CD4-positive, alpha-beta memory T cell (primary cell): ENCODE measurements around the gene CPLX1. TPM values are rescaled to one million over a fixed set of nuclear protein-coding genes. Genes with fewer than 3 reads are reported as not detected.
"Not testable (repeated sequence)": the region's sequence is repeated elsewhere in the genome, so short reads cannot be mapped to it uniquely, and the experiment has no call there.

Experiments
- CTCF ChIA-PET: fragments of 350-600 bp; sonication (Branson Sonifier 250); formaldehyde crosslinking; loops from one replicate; lab custom pipeline; 2021; ENCODE audit warnings: inconsistent platforms; ENCODE audit not compliant: partially characterized antibody; lab: Charles Lee
- POLR2A ChIA-PET: fragments of 350-600 bp; sonication (Branson Sonifier 250); formaldehyde crosslinking; loops from one replicate; lab custom pipeline; 2021; ENCODE audit not compliant: partially characterized antibody; lab: Charles Lee
- DNase-seq, 5 donors: peaks; one replicate each; pipeline versions ENCODE4 v3.0.0 to v3.0.0-alpha.2; 2020 to 2022; ENCODE audit warnings: mixed read lengths in 1 of 5
- H3K27ac ChIP-seq: one replicate; pipeline ENCODE4 v1.7.0; 2013; ENCODE audit warnings: low read depth, low read length
- H3K27me3 ChIP-seq: 2 replicates; pipeline ENCODE4 v1.7.0; 2013; ENCODE audit warnings: mild to moderate bottlenecking, low read length, moderate library complexity; ENCODE audit not compliant: insufficient read depth
- H3K36me3 ChIP-seq: 2 replicates; pipeline ENCODE4 v1.7.0; 2013; ENCODE audit warnings: mild to moderate bottlenecking, low read length, moderate library complexity; ENCODE audit not compliant: insufficient read depth
- H3K4me1 ChIP-seq: 2 replicates; pipeline ENCODE4 v1.7.0; 2013; ENCODE audit warnings: mild to moderate bottlenecking, low read length, moderate library complexity; ENCODE audit not compliant: insufficient read depth
- H3K4me3 ChIP-seq, 2 donors: one replicate each; pipeline ENCODE4 v1.7.0; 2013; ENCODE audit warnings: low read length in 2 of 2, mild to moderate bottlenecking in 1 of 2
- H3K9me3 ChIP-seq, 2 donors: one replicate each; pipeline ENCODE4 v1.7.0; 2013; ENCODE audit warnings: low read length in 2 of 2, control low read depth in 1 of 2; ENCODE audit not compliant: control insufficient read depth in 1 of 2
- H3K27ac Mint-ChIP-seq, 7 donors: one replicate each; pipeline ENCODE4 v1.8.0; 2020 to 2021; ENCODE audit warnings: mixed read lengths in 7 of 7, mild to moderate bottlenecking in 6 of 7, inconsistent platforms in 3 of 7, moderate library complexity in 3 of 7
- H3K27me3 Mint-ChIP-seq, 2 donors: one replicate each; pipeline ENCODE4 v1.8.0; 2020 to 2021; ENCODE audit warnings: mixed read lengths in 2 of 2
- H3K36me3 Mint-ChIP-seq, 2 donors: one replicate each; pipeline ENCODE4 v1.8.0; 2020 to 2021; ENCODE audit warnings: mixed read lengths in 2 of 2, inconsistent platforms in 1 of 2, mild to moderate bottlenecking in 1 of 2
- H3K4me1 Mint-ChIP-seq, 4 donors: one replicate each; pipeline ENCODE4 v1.8.0; 2020 to 2021; ENCODE audit warnings: mixed read lengths in 4 of 4, mild to moderate bottlenecking in 1 of 4
- H3K4me3 Mint-ChIP-seq, 8 donors: one replicate each; pipeline ENCODE4 v1.8.0; 2020 to 2021; ENCODE audit warnings: mixed read lengths in 8 of 8, mild to moderate bottlenecking in 7 of 8, moderate library complexity in 6 of 8, inconsistent platforms in 3 of 8
- H3K9me3 Mint-ChIP-seq, 8 donors: one replicate each; pipeline ENCODE4 v1.8.0; 2020 to 2021; ENCODE audit warnings: mixed read lengths in 8 of 8, mild to moderate bottlenecking in 5 of 8, inconsistent platforms in 3 of 8, moderate library complexity in 1 of 8
- intact Hi-C: fragments of 100-400 bp; cut with micrococcal nuclease; formaldehyde crosslinking; loops from one replicate; pipeline ENCODE4 v1.15.1; 2023
- polyA plus RNA-seq, 2 donors: library from polyadenylated mRNA; unstranded; fragments of 300-500 nt; fragmentation: Illumina TruSeq; gene quantifications; one replicate each; pipeline ENCODE4 v1.2.3, GENCODE V29; 2021
- total RNA-seq, 2 experiments: library from RNA; stranded (reverse); gene quantifications; one replicate each; pipeline ENCODE4 v1.2.3, GENCODE V29; 2021

Gene CPLX1
- total and polyA plus RNA-seq, 4 experiments from 2014 or later: 0.26 to 1.5 (median 0.64) TPM; not detected in 1

GRCh38 chr4:813900-814299 lies 12.0 kb downstream of the CPLX1 start:
- H3K27me3 Mint-ChIP-seq: peaks cover 32 to 38% of the 10 kb centered on the region in 2 donors

DNA sequence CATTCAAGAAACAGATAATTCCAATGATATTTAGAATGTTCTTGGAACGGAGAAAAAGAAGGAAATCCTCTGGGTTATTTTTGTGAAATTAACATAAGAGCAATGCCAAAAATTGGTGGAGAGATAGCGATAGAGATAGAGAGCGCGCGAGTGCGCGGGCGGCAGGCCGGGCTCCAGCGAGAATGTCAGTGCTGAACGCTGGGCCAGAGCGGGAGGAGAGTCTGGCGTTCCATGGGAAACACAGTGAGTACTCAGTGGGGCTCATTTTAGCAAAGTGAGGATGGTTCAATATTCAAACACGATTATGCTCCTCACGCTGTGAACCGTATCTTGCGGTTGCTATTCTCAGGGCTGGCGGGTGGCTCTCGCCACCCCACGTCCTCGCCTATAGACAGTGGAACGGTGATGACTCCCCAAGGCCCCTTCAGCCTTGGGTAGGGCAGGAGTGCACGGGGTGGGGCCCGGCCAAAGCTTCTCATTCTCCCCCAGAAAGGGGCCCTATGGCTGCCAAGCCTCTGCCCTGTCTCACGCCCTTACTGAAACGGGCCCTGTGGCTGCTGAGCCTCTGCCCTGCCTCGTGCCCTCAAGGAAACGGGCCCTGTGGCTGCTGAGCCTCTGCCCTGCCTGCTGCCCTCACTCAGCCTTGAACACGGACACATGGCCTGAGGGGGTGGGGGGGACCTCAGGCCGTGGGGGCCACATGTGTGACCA lies 16.9 kb downstream of the CPLX1 start:
- H3K27me3 ChIP-seq: no peaks in the 10 kb centered on the region
- no peak overlapping the region for H3K4me3 Mint-ChIP-seq
- peaks cover 0 to 3% (median 0%) of the 10 kb centered on the region in 4 donors for H3K4me1 Mint-ChIP-seq
- H3K4me3 ChIP-seq: no peak overlapping the region
- POLR2A ChIA-PET: no interaction called here
- H3K36me3 Mint-ChIP-seq: no peaks in the 10 kb centered on the region
- H3K4me1 ChIP-seq: no peaks in the 10 kb centered on the region
- peaks cover 0 to 3% (median 0%) of the 10 kb centered on the region in 8 donors for H3K9me3 Mint-ChIP-seq
- peaks cover 21 to 23% of the 10 kb centered on the region in 2 donors for H3K27me3 Mint-ChIP-seq
- no peak overlapping the region for H3K27ac ChIP-seq
- H3K27ac Mint-ChIP-seq: no peak overlapping the region
- no peaks in the 10 kb centered on the region for H3K36me3 ChIP-seq
- CTCF ChIA-PET: interaction anchor here (0.5 kb wide), 1 partner anchor 53 kb away, joined by 3 read pairs; no protein-coding TSS in a partner anchor
- no peak for DNase-seq
- intact Hi-C loops: no loop called here
- no peaks in the 10 kb centered on the region for H3K9me3 ChIP-seq

More at GRCh38 chr4:813900-814299, 12.0 kb downstream of the CPLX1 start:
- ChIA-PET CTCF (no interaction called here), POLR2A (no interaction called here)
- no peak overlapping the region for H3K4me3 ChIP-seq
- H3K27ac ChIP-seq: no peak overlapping the region
- H3K27me3 ChIP-seq: no peaks in the 10 kb centered on the region
- Mint-ChIP-seq H3K9me3 (no peaks in the 10 kb centered on the region), H3K27ac (no peak overlapping the region), H3K36me3 (no peaks in the 10 kb centered on the region), H3K4me3 (no peak overlapping the region), H3K4me1 (no peaks in the 10 kb centered on the region)
- H3K9me3 ChIP-seq: no peaks in the 10 kb centered on the region
- DNase-seq: no peak
- no peaks in the 10 kb centered on the region for H3K36me3 ChIP-seq
- intact Hi-C loops: no loop called here
- H3K4me1 ChIP-seq: no peaks in the 10 kb centered on the region

DNA sequence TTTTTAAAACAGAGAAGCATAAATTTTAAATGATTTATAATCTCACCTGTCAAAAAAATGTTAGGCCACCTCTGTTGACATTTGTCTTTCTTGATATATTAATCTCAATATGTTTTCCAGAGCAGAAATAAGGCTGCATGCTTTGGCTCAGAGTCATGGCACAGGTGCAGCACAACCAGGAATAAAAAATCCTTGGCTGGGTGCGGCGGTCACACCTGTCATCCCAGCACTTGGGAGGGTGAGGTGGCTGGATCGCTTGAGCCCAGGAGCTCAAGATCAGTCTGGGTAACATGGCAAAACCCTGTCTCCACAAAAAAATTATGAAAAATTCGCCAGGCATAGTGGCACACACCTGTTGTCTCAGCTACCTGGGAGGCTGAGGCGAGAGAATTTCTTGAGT lies 18.1 kb downstream of the CPLX1 start:
- peaks cover 9 to 16% of the 10 kb centered on the region in 2 donors for H3K27me3 Mint-ChIP-seq
- Histone ChIP-seq H3K27ac (no peak overlapping the region), H3K9me3 (no peaks in the 10 kb centered on the region), H3K4me3 (no peak overlapping the region), H3K27me3 (no peaks in the 10 kb centered on the region), H3K36me3 (no peaks in the 10 kb centered on the region), H3K4me1 (no peaks in the 10 kb centered on the region)
- peaks cover 0 to 3% (median 0%) of the 10 kb centered on the region in 8 donors for H3K9me3 Mint-ChIP-seq
- peaks cover 0 to 3% (median 0%) of the 10 kb centered on the region in 4 donors for H3K4me1 Mint-ChIP-seq
- ChIA-PET CTCF (no interaction called here), POLR2A (no interaction called here)
- intact Hi-C loops: no loop called here
- H3K36me3 Mint-ChIP-seq: no peaks in the 10 kb centered on the region
- no peak for DNase-seq
- H3K27ac Mint-ChIP-seq: no peak overlapping the region
- no peak overlapping the region for H3K4me3 Mint-ChIP-seq

DNA sequence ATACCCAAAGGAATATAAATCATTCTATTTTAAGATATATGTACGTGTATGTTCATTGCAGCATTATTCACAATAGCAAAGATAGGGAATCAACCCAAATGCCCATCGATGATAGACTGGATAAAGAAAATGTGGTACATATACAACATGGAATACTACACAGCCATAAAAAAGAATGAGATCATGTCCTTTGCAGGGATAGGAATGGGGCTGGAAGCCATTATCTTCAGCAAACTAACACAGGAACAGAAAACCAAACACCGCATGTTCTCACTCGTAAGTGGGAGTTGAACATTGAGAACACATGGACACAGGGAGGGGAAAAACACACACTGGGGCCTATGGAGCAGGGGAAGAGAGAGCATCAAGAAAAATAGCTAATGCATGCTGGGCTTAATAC lies 18.9 kb downstream of the CPLX1 start:
- H3K4me3 ChIP-seq, H3K27ac ChIP-seq, DNase-seq, H3K27me3 ChIP-seq, H3K9me3 ChIP-seq, H3K4me1 Mint-ChIP-seq, POLR2A ChIA-PET, CTCF ChIA-PET, H3K36me3 ChIP-seq, H3K9me3 Mint-ChIP-seq, intact Hi-C loops, H3K36me3 Mint-ChIP-seq, H3K4me1 ChIP-seq, H3K27ac Mint-ChIP-seq: not testable (repeated sequence)
- peaks cover 2 to 16% of the 10 kb centered on the region in 2 donors for H3K27me3 Mint-ChIP-seq
- H3K4me3 Mint-ChIP-seq: peak overlapping the region in 1 of 8 donors; percentile 38

DNA sequence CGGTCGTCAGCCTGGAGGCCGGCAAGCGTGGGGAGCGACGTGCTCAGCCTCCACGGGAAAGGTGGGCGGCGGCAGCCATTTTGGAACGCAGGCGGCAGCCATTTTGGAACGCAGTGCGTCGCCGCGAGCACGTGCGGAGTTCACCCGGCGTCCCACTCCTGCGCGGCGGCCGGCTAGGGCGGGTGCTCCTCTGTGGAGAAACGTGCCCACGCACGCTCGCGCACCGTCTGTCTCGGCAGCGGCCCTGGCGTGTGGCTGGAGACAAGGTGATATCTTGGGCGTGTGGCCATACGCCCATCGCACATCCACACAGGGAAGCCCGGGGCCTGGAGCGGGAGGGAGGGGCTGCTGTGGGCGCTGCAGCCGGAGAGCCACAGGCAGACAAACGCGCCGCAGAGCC lies 21.1 kb downstream of the CPLX1 start:
- H3K4me1 Mint-ChIP-seq: peaks cover 3 to 8% (median 4%) of the 10 kb centered on the region in 4 donors
- no peak overlapping the region for H3K27ac ChIP-seq
- ChIA-PET POLR2A (no interaction called here), CTCF (no interaction called here)
- H3K27me3 ChIP-seq: no peaks in the 10 kb centered on the region
- no peaks in the 10 kb centered on the region for H3K36me3 Mint-ChIP-seq
- peaks cover 3% of the 10 kb centered on the region for H3K4me1 ChIP-seq
- H3K27ac Mint-ChIP-seq: no peak overlapping the region
- no peak overlapping the region for H3K4me3 ChIP-seq
- no peak overlapping the region for H3K4me3 Mint-ChIP-seq
- intact Hi-C loops: no loop called here
- H3K36me3 ChIP-seq: no peaks in the 10 kb centered on the region
- no peaks in the 10 kb centered on the region for H3K9me3 ChIP-seq
- peaks cover 0 to 3% (median 0%) of the 10 kb centered on the region in 8 donors for H3K9me3 Mint-ChIP-seq
- no peak for DNase-seq
- peaks cover 2 to 11% of the 10 kb centered on the region in 2 donors for H3K27me3 Mint-ChIP-seq

DNA sequence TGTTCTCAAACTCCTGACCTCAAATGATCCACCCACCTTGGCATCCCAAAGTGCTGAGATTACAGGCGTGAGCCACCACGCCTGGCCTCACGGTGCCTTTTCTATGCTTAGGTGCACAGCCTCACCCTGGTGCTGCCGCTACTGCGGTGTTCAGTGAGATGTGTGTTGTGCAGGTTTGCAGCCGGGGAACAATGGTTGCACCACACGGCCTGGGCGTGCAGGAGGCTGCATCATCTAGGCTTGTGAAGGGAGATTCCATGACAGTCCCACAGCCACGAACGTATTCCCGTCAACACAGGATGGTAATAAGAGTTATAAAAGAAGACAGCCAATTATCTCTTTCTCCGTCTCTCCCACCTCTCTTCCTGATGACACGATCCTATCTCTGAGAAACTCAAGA lies 22.0 kb downstream of the CPLX1 start:
- Mint-ChIP-seq H3K4me1 (peaks cover 6 to 17% (median 10%) of the 10 kb centered on the region in 4 donors), H3K27ac (no peak overlapping the region), H3K4me3 (no peak overlapping the region), H3K9me3 (peaks cover 0 to 3% (median 0%) of the 10 kb centered on the region in 8 donors), H3K36me3 (no peaks in the 10 kb centered on the region), H3K27me3 (peaks cover 2 to 11% of the 10 kb centered on the region in 2 donors)
- ChIA-PET POLR2A (no interaction called here), CTCF (no interaction called here)
- no peaks in the 10 kb centered on the region for H3K9me3 ChIP-seq
- H3K36me3 ChIP-seq: no peaks in the 10 kb centered on the region
- H3K27ac ChIP-seq: no peak overlapping the region
- no peak overlapping the region for H3K4me3 ChIP-seq
- H3K27me3 ChIP-seq: no peaks in the 10 kb centered on the region
- intact Hi-C loops: no loop called here
- DNase-seq: no peak
- H3K4me1 ChIP-seq: peaks cover 12% of the 10 kb centered on the region

DNA sequence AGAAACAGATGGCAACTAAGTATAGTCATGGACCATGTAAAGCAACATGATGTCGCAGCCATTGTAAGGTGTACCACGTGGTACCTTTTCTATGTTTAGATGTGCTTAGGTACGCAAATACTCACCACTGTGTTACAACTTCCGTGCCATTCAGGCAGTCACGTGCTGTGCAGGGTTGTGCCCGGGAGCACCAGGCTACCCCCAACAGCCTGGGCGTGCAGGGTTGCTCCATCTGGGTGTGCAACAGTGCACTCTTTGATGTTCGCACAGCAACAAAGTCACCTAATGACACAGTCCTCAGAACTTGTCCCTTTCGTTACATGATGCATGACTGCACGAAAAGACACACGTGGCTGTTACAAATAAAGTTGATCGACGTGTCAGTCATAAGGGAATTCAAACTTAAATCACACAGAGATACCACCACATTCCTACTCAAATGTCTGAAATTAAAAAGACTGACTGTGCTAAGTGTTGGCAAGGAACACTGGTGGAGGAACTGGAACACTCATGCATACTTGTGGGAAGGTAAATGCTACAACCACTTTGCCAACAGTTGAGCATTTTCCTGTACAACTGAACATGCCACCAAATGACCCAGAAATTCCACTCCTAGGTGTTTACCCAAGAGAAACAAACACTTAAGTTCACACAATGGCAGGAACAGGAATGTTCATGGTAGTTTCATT lies 24.3 kb downstream of the CPLX1 start:
- H3K9me3 Mint-ChIP-seq: no peaks in the 10 kb centered on the region
- Histone ChIP-seq H3K36me3 (no peaks in the 10 kb centered on the region), H3K27me3 (no peaks in the 10 kb centered on the region), H3K4me3 (no peak overlapping the region), H3K9me3 (no peaks in the 10 kb centered on the region), H3K27ac (no peak overlapping the region), H3K4me1 (peaks cover 21% of the 10 kb centered on the region)
- ChIA-PET POLR2A (no interaction called here), CTCF (no interaction called here)
- H3K27me3 Mint-ChIP-seq: peaks cover 2 to 11% of the 10 kb centered on the region in 2 donors
- no peaks in the 10 kb centered on the region for H3K36me3 Mint-ChIP-seq
- no peak for DNase-seq
- intact Hi-C loops: no loop called here
- H3K27ac Mint-ChIP-seq: no peak overlapping the region
- H3K4me1 Mint-ChIP-seq: peaks cover 8 to 28% (median 15%) of the 10 kb centered on the region in 4 donors
- no peak overlapping the region for H3K4me3 Mint-ChIP-seq
